K562 (cell line): ENCODE results near the gene FBXO44. TPM values are rescaled to one million over a fixed set of nuclear protein-coding genes. Genes with fewer than 3 reads are reported as not detected.

Source experiments
- ETV1 ChIP-seq: fragments of 450-650 bp; conservative IDR thresholded peaks from 2 replicates; pipeline ENCODE4 v1.6.1; 2016; ENCODE audit warnings: missing genetic modification characterization, control low read depth, low read depth, missing compliant biosample characterization
- NCOA1 ChIP-seq: fragments of 450-650 bp; IDR thresholded peaks from 2 replicates; pipeline ENCODE4 v1.6.1; 2016; ENCODE audit warnings: low read depth
- SNIP1 ChIP-seq: fragments of 450-650 bp; IDR thresholded peaks from 2 replicates; pipeline ENCODE4 v1.7.1; 2017; ENCODE audit warnings: low read depth, mild to moderate bottlenecking
- TCF3 ChIP-seq: sonication (generic); formaldehyde crosslinking; IDR thresholded peaks from 2 replicates; pipeline ENCODE4 v1.4.0; 2020; ENCODE audit warnings: mild to moderate bottlenecking, missing genetic modification reagents
- TCF7 ChIP-seq: sonication (generic); IDR thresholded peaks from 2 replicates; pipeline ENCODE4 v1.6.1; 2016; ENCODE audit warnings: antibody characterized with exemption, borderline replicate concordance
- TEAD4 ChIP-seq, 2 experiments: sonication (generic) in 1 of 2; formaldehyde crosslinking in 1 of 2; IDR thresholded peaks; 2 replicates each; pipeline versions ENCODE4 v1.6.1 to v1.8.0; 2012 to 2022; ENCODE audit warnings: borderline replicate concordance in 1 of 2, inconsistent platforms in 1 of 2, low read length in 1 of 2, mild to moderate bottlenecking in 1 of 2, missing genetic modification reagents in 1 of 2
- TRIM24 ChIP-seq, 2 experiments: fragments of 450-650 bp; IDR thresholded peaks; 2 replicates each; pipeline ENCODE4 v1.6.1; 2016
- ZBTB8A ChIP-seq: fragments of 450-650 bp; IDR thresholded peaks from 2 replicates; pipeline ENCODE4 v1.6.1; 2018; ENCODE audit warnings: mild to moderate bottlenecking, moderate library complexity; ENCODE audit not compliant: partially characterized antibody
- ZNF699 ChIP-seq: fragments of 250-450 bp; sonication (Bioruptor Pico); IDR thresholded peaks from 2 replicates; pipeline ENCODE4 v1.8.0; 2021; ENCODE audit warnings: mild to moderate bottlenecking, moderate library complexity; ENCODE audit not compliant: insufficient replicate concordance
- polyA plus RNA-seq, 8 experiments: library from polyadenylated mRNA; depleted of rRNA in 4 of 8; stranded (reverse) in 5 of 8; unstranded in 3 of 8; fragments of >200 nt; fragmentation: Nextera tagmentation in 2 of 8; fragmentation: Illumina TruSeq in 1 of 8; extraction: Ambion mirVana in 2 of 8; extraction: Trizol in 1 of 8; gene quantifications; 2 replicates each; pipeline versions ENCODE4 v1.2.1 to v1.2.3, GENCODE V29; 2011 to 2014; ENCODE audit warnings: inconsistent platforms in 1 of 8, missing spikeins in 1 of 8
- total RNA-seq, 7 experiments: library from RNA; depleted of rRNA in 6 of 7; stranded (reverse); fragments of >200 nt in 6 of 7; fragmentation: Illumina TruSeq in 2 of 7; extraction: Trizol in 2 of 7; gene quantifications; 2 replicates each; pipeline versions ENCODE4 v1.2.1 to v1.2.3, GENCODE V29; 2011 to 2021; ENCODE audit warnings: low replicate concordance in 1 of 7
- TF ChIP-seq, protein P1 (sequence below): sonication (generic); formaldehyde crosslinking; IDR thresholded peaks from 2 replicates; pipeline ENCODE4 v1.4.0; 2020; ENCODE audit warnings: mild to moderate bottlenecking, missing genetic modification reagents
- TF ChIP-seq, protein P2 (sequence below): fragments of 450-650 bp; formaldehyde crosslinking; IDR thresholded peaks from 2 replicates; pipeline ENCODE4 v1.4.0; 2020; ENCODE audit warnings: mild to moderate bottlenecking, moderate library complexity
- TF ChIP-seq, protein P3 (sequence below): fragments of 450-650 bp; formaldehyde crosslinking; IDR thresholded peaks from 2 replicates; pipeline ENCODE4 v1.4.0; 2020; ENCODE audit warnings: mild to moderate bottlenecking, moderate library complexity
- TF ChIP-seq, protein P4 (sequence below): fragments of 150-350 bp; conservative IDR thresholded peaks from 2 replicates; pipeline ENCODE4 v1.6.1; 2014; ENCODE audit warnings: low read length
- TF ChIP-seq, protein P5 (sequence below): conservative IDR thresholded peaks from 2 replicates; pipeline ENCODE4 v1.6.1; 2011; ENCODE audit warnings: low read depth, mild to moderate bottlenecking, low read length; ENCODE audit not compliant: control insufficient read depth
- TF ChIP-seq, protein P6 (sequence below): fragments of 250-450 bp; sonication (Bioruptor Pico); IDR thresholded peaks from 2 replicates; pipeline ENCODE4 v1.9.0; 2021; ENCODE audit warnings: mild to moderate bottlenecking, inconsistent platforms

FBXO44 gene
- total and polyA plus RNA-seq, 9 of the 15 experiments (the other 6 are each of a cell fraction or from before 2014, with no cell fraction given): 0.69 to 20.9 (median 6.7) TPM

DNA sequence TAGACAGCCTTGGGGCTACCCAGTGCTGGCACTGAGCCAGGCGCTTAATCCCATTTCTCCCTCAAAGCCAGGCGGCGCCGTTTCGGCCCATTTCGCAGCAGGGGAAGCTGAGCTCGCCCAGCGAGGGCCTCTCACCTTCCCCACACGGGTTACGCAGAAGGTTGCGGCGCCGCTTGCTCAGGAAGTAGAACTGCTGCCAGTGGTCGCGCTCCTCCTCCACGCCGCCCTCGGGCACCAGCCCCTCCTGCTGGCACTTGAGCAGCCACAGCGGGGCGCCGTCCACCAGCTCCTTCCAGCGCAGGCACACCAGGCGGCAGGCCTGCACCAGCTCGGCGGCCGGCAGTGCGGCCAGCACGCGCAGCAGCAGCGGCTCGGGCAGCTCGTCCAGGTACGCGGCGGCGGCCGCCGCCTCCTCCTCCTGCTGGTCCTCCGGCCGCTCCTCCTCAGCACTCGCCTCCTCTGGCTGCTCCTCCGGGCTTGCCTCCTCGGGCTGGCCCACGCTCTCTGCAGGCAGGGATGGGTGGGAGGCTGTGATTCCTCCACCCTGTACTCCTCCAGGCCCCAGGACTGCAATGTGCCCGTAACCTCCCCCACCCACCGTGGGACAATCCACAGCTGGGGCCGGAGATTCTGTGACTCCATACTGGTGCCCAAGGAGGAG, 4.2 kb upstream of the FBXO44 start (continued):
- TF ChIP-seq ETV1 (peak; percentile 56), NCOA1 (peak; percentile 31; the same call in 1 of the 2 replicates), TRIM24 (IDR thresholded peaks at IDR 0.05) (peak in 1 of 2 experiments; percentile 13; a peak in 1 of 4 replicates), ZNF699 (no peak), TCF3 (CRISPR knock-in tag) (peak; percentile 31; the same call in 1 of the 2 replicates), TCF7 (0 out of 2 replicates have a peak, but pooled peaks have one; percentile 63), TEAD4 (IDR thresholded peaks at IDR 0.05; ENCODE audit: low read length) (peak; percentile 24; the same call in 1 of the 2 replicates), TEAD4 (CRISPR knock-in tag; IDR thresholded peaks at IDR 0.05; ENCODE audit: borderline replicate concordance) (no peak), ZBTB8A (no peak), SNIP1 (no peak)
- TF ChIP-seq, protein P1, sequence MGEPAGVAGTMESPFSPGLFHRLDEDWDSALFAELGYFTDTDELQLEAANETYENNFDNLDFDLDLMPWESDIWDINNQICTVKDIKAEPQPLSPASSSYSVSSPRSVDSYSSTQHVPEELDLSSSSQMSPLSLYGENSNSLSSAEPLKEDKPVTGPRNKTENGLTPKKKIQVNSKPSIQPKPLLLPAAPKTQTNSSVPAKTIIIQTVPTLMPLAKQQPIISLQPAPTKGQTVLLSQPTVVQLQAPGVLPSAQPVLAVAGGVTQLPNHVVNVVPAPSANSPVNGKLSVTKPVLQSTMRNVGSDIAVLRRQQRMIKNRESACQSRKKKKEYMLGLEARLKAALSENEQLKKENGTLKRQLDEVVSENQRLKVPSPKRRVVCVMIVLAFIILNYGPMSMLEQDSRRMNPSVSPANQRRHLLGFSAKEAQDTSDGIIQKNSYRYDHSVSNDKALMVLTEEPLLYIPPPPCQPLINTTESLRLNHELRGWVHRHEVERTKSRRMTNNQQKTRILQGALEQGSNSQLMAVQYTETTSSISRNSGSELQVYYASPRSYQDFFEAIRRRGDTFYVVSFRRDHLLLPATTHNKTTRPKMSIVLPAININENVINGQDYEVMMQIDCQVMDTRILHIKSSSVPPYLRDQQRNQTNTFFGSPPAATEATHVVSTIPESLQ (CRISPR knock-in tag): no peak
- TF ChIP-seq, protein P2, sequence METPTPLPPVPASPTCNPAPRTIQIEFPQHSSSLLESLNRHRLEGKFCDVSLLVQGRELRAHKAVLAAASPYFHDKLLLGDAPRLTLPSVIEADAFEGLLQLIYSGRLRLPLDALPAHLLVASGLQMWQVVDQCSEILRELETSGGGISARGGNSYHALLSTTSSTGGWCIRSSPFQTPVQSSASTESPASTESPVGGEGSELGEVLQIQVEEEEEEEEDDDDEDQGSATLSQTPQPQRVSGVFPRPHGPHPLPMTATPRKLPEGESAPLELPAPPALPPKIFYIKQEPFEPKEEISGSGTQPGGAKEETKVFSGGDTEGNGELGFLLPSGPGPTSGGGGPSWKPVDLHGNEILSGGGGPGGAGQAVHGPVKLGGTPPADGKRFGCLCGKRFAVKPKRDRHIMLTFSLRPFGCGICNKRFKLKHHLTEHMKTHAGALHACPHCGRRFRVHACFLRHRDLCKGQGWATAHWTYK (CRISPR knock-in tag): peak; percentile 67; the same call in 1 of the 2 replicates
- TF ChIP-seq, protein P3, sequence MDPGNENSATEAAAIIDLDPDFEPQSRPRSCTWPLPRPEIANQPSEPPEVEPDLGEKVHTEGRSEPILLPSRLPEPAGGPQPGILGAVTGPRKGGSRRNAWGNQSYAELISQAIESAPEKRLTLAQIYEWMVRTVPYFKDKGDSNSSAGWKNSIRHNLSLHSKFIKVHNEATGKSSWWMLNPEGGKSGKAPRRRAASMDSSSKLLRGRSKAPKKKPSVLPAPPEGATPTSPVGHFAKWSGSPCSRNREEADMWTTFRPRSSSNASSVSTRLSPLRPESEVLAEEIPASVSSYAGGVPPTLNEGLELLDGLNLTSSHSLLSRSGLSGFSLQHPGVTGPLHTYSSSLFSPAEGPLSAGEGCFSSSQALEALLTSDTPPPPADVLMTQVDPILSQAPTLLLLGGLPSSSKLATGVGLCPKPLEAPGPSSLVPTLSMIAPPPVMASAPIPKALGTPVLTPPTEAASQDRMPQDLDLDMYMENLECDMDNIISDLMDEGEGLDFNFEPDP (CRISPR knock-in tag): no peak
- TF ChIP-seq, protein P4, sequence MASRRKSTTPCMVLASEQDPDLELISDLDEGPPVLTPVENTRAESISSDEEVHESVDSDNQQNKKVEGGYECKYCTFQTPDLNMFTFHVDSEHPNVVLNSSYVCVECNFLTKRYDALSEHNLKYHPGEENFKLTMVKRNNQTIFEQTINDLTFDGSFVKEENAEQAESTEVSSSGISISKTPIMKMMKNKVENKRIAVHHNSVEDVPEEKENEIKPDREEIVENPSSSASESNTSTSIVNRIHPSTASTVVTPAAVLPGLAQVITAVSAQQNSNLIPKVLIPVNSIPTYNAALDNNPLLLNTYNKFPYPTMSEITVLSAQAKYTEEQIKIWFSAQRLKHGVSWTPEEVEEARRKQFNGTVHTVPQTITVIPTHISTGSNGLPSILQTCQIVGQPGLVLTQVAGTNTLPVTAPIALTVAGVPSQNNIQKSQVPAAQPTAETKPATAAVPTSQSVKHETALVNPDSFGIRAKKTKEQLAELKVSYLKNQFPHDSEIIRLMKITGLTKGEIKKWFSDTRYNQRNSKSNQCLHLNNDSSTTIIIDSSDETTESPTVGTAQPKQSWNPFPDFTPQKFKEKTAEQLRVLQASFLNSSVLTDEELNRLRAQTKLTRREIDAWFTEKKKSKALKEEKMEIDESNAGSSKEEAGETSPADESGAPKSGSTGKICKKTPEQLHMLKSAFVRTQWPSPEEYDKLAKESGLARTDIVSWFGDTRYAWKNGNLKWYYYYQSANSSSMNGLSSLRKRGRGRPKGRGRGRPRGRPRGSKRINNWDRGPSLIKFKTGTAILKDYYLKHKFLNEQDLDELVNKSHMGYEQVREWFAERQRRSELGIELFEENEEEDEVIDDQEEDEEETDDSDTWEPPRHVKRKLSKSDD: no peak; the same call in 1 of the 2 replicates
- TF ChIP-seq, protein P5, sequence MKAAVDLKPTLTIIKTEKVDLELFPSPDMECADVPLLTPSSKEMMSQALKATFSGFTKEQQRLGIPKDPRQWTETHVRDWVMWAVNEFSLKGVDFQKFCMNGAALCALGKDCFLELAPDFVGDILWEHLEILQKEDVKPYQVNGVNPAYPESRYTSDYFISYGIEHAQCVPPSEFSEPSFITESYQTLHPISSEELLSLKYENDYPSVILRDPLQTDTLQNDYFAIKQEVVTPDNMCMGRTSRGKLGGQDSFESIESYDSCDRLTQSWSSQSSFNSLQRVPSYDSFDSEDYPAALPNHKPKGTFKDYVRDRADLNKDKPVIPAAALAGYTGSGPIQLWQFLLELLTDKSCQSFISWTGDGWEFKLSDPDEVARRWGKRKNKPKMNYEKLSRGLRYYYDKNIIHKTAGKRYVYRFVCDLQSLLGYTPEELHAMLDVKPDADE: peak; percentile 46; the same call in 1 of the 2 replicates
- TF ChIP-seq, protein P6, sequence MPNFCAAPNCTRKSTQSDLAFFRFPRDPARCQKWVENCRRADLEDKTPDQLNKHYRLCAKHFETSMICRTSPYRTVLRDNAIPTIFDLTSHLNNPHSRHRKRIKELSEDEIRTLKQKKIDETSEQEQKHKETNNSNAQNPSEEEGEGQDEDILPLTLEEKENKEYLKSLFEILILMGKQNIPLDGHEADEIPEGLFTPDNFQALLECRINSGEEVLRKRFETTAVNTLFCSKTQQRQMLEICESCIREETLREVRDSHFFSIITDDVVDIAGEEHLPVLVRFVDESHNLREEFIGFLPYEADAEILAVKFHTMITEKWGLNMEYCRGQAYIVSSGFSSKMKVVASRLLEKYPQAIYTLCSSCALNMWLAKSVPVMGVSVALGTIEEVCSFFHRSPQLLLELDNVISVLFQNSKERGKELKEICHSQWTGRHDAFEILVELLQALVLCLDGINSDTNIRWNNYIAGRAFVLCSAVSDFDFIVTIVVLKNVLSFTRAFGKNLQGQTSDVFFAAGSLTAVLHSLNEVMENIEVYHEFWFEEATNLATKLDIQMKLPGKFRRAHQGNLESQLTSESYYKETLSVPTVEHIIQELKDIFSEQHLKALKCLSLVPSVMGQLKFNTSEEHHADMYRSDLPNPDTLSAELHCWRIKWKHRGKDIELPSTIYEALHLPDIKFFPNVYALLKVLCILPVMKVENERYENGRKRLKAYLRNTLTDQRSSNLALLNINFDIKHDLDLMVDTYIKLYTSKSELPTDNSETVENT (CRISPR knock-in tag): 0 out of 2 replicates have a peak, but pooled peaks have one; percentile 40
